ENCODE data around the gene SYT17.

Gene SYT17

DNA sequence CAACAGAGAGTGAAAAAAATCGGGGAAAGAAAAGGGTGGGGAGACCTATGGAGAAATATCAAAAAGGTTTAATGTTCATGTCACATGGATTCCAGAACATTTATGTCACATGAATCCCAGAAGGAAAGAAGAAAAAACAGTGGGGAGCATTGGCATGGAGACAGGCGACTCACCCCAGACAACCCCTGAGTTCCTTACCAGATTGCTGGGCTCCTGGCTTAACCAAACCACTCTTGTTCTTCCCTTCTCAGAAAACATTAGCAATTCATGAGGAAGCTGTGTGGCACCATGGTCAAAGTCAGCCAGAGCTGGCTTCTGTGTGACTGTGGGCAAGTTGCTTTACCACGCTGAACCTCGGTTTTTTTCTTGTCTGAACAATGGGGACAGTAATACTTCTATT, 67.8 kb downstream of the SYT17 start:
- H3K9ac ChIP-seq = no peak overlapping the region
- no peaks in the 10 kb centered on the region for H3K4me1 ChIP-seq
- H3K4me3 ChIP-seq (ENCODE audit: low read depth, low read length) = no peak overlapping the region
- no peak overlapping the region for H3K27ac ChIP-seq
- H3K27me3 ChIP-seq (ENCODE audit: control insufficient read depth, insufficient read depth, low read length) = no peaks in the 10 kb centered on the region
- H3K79me2 ChIP-seq = no peaks in the 10 kb centered on the region
- H3K9me3 ChIP-seq (ENCODE audit: control insufficient read depth, low read length) = no peaks in the 10 kb centered on the region
- no peak overlapping the region for H3K4me2 ChIP-seq (ENCODE audit: low read length)
- TF ChIP-seq, protein P1, sequence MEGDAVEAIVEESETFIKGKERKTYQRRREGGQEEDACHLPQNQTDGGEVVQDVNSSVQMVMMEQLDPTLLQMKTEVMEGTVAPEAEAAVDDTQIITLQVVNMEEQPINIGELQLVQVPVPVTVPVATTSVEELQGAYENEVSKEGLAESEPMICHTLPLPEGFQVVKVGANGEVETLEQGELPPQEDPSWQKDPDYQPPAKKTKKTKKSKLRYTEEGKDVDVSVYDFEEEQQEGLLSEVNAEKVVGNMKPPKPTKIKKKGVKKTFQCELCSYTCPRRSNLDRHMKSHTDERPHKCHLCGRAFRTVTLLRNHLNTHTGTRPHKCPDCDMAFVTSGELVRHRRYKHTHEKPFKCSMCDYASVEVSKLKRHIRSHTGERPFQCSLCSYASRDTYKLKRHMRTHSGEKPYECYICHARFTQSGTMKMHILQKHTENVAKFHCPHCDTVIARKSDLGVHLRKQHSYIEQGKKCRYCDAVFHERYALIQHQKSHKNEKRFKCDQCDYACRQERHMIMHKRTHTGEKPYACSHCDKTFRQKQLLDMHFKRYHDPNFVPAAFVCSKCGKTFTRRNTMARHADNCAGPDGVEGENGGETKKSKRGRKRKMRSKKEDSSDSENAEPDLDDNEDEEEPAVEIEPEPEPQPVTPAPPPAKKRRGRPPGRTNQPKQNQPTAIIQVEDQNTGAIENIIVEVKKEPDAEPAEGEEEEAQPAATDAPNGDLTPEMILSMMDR (IDR thresholded peaks at IDR 0.05) = no peak
- no peak overlapping the region for H2AFZ ChIP-seq
- no peaks in the 10 kb centered on the region for H3K36me3 ChIP-seq (ENCODE audit: control insufficient read depth, insufficient read depth, low read length)

DNA sequence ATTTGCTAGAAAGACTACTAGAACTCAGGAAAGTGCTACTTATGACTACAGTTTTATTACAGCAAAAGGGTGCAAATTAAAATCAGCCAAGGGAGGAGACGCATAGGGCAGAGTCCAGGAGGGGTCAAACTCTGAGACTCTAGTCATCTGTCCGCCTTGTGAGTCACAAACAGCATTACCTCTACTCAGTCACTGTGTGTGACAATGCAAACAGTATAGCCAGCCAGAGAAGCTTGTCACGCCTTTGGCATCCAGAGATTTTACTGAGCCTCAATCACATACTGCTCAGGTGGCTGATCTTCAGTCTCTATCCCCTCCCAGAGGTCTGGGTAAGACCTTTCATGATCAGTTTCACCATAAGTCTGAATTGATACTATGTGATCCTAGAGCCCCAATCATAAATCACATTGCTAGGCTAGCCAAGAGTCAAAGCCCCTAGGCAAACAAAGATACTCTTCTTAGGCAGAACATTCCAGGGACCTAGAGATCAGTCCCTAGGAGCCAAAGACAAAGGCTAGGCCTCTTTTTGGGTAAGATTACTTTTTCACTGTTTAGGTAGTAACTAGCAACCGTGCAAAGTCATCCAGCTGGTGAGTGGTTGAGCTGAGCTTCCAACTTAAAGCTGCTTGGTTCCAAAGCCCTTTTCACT, 68.6 kb downstream of the SYT17 start:
- no peaks in the 10 kb centered on the region for H3K9me3 ChIP-seq (ENCODE audit: control insufficient read depth, low read length)
- no peak overlapping the region for H3K4me3 ChIP-seq (ENCODE audit: low read depth, low read length)
- no peak overlapping the region for H3K27ac ChIP-seq
- TF ChIP-seq, protein P1 (IDR thresholded peaks at IDR 0.05) = no peak
- H3K36me3 ChIP-seq (ENCODE audit: control insufficient read depth, insufficient read depth, low read length) = no peaks in the 10 kb centered on the region
- no peaks in the 10 kb centered on the region for H3K79me2 ChIP-seq
- H3K27me3 ChIP-seq (ENCODE audit: control insufficient read depth, insufficient read depth, low read length) = no peaks in the 10 kb centered on the region
- no peaks in the 10 kb centered on the region for H3K4me1 ChIP-seq
- H3K9ac ChIP-seq = no peak overlapping the region
- H3K4me2 ChIP-seq (ENCODE audit: low read length) = no peak overlapping the region
- H2AFZ ChIP-seq = no peak overlapping the region

DNA sequence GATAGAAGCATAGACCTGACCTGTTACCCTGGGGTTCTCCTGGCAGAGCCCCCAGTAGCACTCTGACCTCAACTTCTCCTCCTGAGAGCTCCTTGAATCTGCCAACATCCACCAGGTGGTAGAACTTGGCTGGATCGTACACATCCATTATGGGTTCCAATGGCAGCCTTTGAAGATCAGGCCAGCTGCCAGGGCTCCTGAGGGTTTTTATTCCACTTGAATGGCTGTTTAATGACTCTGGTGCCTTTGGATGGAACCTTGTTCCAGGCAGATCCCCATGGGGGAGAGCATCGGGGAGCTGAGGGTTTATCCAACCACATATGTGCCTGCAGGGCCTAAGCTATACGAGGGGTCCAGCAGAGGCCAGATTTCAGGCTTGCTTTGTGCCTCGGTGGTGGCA, 70.4 kb downstream of the SYT17 start:
- no peak overlapping the region for H2AFZ ChIP-seq
- no peak overlapping the region for H3K4me2 ChIP-seq (ENCODE audit: low read length)
- no peaks in the 10 kb centered on the region for H3K9me3 ChIP-seq (ENCODE audit: control insufficient read depth, low read length)
- TF ChIP-seq, protein P1 (IDR thresholded peaks at IDR 0.05) = no peak
- H3K36me3 ChIP-seq (ENCODE audit: control insufficient read depth, insufficient read depth, low read length) = no peaks in the 10 kb centered on the region
- no peak overlapping the region for H3K27ac ChIP-seq
- no peaks in the 10 kb centered on the region for H3K27me3 ChIP-seq (ENCODE audit: control insufficient read depth, insufficient read depth, low read length)
- no peak overlapping the region for H3K4me3 ChIP-seq (ENCODE audit: low read depth, low read length)
- no peaks in the 10 kb centered on the region for H3K79me2 ChIP-seq
- no peaks in the 10 kb centered on the region for H3K4me1 ChIP-seq
- H3K9ac ChIP-seq = no peak overlapping the region

DNA sequence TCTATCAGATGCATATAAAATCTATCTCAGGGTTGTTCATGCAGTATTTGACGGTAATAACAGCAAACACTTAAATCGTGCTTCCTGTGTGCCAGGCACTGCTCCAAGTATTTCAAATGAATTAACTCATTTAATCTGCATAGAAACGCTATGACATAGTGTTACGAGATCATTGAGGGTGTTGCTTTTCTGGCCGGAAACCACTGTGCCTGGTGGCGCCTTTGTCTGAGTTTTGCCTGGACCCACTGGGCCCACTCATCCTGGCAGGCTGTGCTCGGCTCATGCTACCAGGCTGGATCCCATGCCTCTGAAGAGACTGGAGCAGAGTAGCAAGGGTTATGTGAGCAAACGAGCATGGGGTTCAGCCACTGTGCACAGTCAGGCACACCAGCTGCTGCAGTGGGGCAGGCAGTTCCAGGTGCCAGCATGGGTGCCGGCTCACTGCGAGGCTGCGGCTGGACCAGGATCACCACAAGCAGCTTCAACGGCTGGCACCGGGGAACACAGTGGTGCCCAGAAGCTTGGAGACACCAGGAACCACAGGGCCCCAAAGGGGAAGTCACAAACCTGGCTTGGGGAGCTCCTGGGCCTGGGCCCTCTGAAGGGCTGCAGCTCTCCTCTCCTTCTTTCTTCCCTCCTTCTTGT, 71.6 kb downstream of the SYT17 start:
- Histone ChIP-seq H3K27me3 (ENCODE audit: control insufficient read depth, insufficient read depth, low read length) (no peaks in the 10 kb centered on the region), H3K9me3 (ENCODE audit: control insufficient read depth, low read length) (no peaks in the 10 kb centered on the region), H3K36me3 (ENCODE audit: control insufficient read depth, insufficient read depth, low read length) (no peaks in the 10 kb centered on the region), H2AFZ (no peak overlapping the region), H3K27ac (no peak overlapping the region), H3K4me2 (ENCODE audit: low read length) (no peak overlapping the region), H3K79me2 (no peaks in the 10 kb centered on the region), H3K4me3 (ENCODE audit: low read depth, low read length) (no peak overlapping the region), H3K4me1 (no peaks in the 10 kb centered on the region), H3K9ac (no peak overlapping the region)
- TF ChIP-seq, protein P1 (IDR thresholded peaks at IDR 0.05) = no peak

DNA sequence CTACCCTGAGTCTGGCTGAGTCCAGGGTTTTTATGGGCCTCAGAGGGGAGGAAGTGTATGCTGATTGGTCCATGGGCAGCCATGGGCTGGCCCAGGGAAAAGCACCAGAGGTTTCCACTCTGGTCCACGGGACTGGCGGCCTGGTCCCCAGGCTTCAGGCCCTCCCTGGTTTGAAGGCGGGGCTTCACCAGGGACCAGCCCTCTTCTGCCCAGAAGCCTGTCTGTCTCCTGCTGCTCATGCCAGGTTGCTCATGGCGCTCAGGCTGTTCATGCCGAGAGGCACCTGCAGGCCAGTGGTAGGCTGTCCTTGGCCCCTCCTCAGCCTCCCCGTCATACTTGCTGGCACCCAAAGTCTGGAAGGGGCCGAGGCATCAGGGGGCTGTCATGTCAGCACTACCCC, 72.5 kb downstream of the SYT17 start:
- Histone ChIP-seq H3K27ac (no peak overlapping the region), H2AFZ (no peak overlapping the region), H3K36me3 (ENCODE audit: control insufficient read depth, insufficient read depth, low read length) (no peaks in the 10 kb centered on the region), H3K9ac (no peak overlapping the region), H3K4me1 (no peaks in the 10 kb centered on the region), H3K4me3 (ENCODE audit: low read depth, low read length) (no peak overlapping the region), H3K27me3 (ENCODE audit: control insufficient read depth, insufficient read depth, low read length) (no peaks in the 10 kb centered on the region), H3K79me2 (no peaks in the 10 kb centered on the region), H3K4me2 (ENCODE audit: low read length) (no peak overlapping the region), H3K9me3 (ENCODE audit: control insufficient read depth, low read length) (no peaks in the 10 kb centered on the region)
- TF ChIP-seq, protein P1 (IDR thresholded peaks at IDR 0.05) = no peak

All from parathyroid adenoma (tissue), 2 donors.